Stimulated activated effector memory CD8-positive, alpha-beta T cell treated with anti-CD3 and anti-CD28 coated beads, Interleukin-12 subunit alpha, Interleukin-12 subunit beta, amount 100 ng/mL, for 72 hours (primary cell): ENCODE results near the gene CCDC149.

Experiments used
- ATAC-seq: fragments of 150-1000 bp; cut with Tn5 transposase; 2 replicates; pipeline ENCODE4 v1.10.0; 2021
- DNase-seq, 2 donors: peaks; one replicate each; pipeline ENCODE4 v3.0.0; 2021 to 2022; ENCODE audit warnings: low spot score in 2 of 2
- H3K27ac Mint-ChIP-seq: one replicate; pipeline ENCODE4 v1.8.0; 2022; ENCODE audit warnings: mild to moderate bottlenecking, mixed read lengths
- H3K36me3 Mint-ChIP-seq: one replicate; pipeline ENCODE4 v1.8.0; 2022; ENCODE audit warnings: mild to moderate bottlenecking, mixed read lengths
- H3K4me1 Mint-ChIP-seq: one replicate; pipeline ENCODE4 v1.8.0; 2022; ENCODE audit warnings: mixed read lengths
- H3K4me3 Mint-ChIP-seq: one replicate; pipeline ENCODE4 v1.8.0; 2022; ENCODE audit warnings: mild to moderate bottlenecking, mixed read lengths
- H3K9me3 Mint-ChIP-seq: one replicate; pipeline ENCODE4 v1.8.0; 2022; ENCODE audit warnings: mixed read lengths

Gene CCDC149

GRCh38 chr4:24912252-24913118 lies at the start of gene CCDC149:
CCDC149 (minus strand) TSS chr4:24913042; CDS start chr4:24912864, 178 bp downstream.
- no peaks in the 10 kb centered on the region for H3K36me3 Mint-ChIP-seq
- ATAC-seq (no peak), DNase-seq (no peak)
- no peak within 1 kb of the TSS for H3K27ac Mint-ChIP-seq
- H3K9me3 Mint-ChIP-seq = peaks cover 6% of the 10 kb centered on the region
- no peak within 1 kb of the TSS for H3K4me3 Mint-ChIP-seq
- no peaks in the 10 kb centered on the region for H3K4me1 Mint-ChIP-seq

- DNase-seq = no peak
- ATAC-seq = no peak
- Mint-ChIP-seq H3K9me3 (peaks cover 2% of the 10 kb centered on the region), H3K27ac (no peak overlapping the region), H3K36me3 (no peaks in the 10 kb centered on the region), H3K4me1 (no peaks in the 10 kb centered on the region), H3K4me3 (no peak overlapping the region)
These were observed 45.0 kb upstream of the CCDC149 start for GRCh38 chr4:24957886-24958285.

- no peaks in the 10 kb centered on the region for H3K4me1 Mint-ChIP-seq
These were observed 43.9 kb upstream of the CCDC149 start for GRCh38 chr4:24956763-24957162.

GRCh38 chr4:24956091-24956490 lies 43.2 kb upstream of the CCDC149 start:
- no peak for DNase-seq
- no peak overlapping the region for H3K4me3 Mint-ChIP-seq
- no peaks in the 10 kb centered on the region for H3K36me3 Mint-ChIP-seq
- ATAC-seq = no peak
- no peak overlapping the region for H3K27ac Mint-ChIP-seq
- peaks cover 2% of the 10 kb centered on the region for H3K9me3 Mint-ChIP-seq
- H3K4me1 Mint-ChIP-seq = no peaks in the 10 kb centered on the region

More at GRCh38 chr4:24956763-24957162, 43.9 kb upstream of the CCDC149 start:
- H3K36me3 Mint-ChIP-seq = no peaks in the 10 kb centered on the region
- no peak for ATAC-seq
- DNase-seq = no peak
- no peak overlapping the region for H3K4me3 Mint-ChIP-seq
- no peak overlapping the region for H3K27ac Mint-ChIP-seq
- peaks cover 2% of the 10 kb centered on the region for H3K9me3 Mint-ChIP-seq

GRCh38 chr4:24952667-24953066 lies 39.8 kb upstream of the CCDC149 start:
- no peaks in the 10 kb centered on the region for H3K36me3 Mint-ChIP-seq
- peaks cover 2% of the 10 kb centered on the region for H3K9me3 Mint-ChIP-seq

GRCh38 chr4:24949970-24950369 lies 37.1 kb upstream of the CCDC149 start:
- H3K4me1 Mint-ChIP-seq = no peaks in the 10 kb centered on the region
- H3K4me3 Mint-ChIP-seq = no peak overlapping the region
- ATAC-seq (no peak), DNase-seq (no peak)
- no peak overlapping the region for H3K27ac Mint-ChIP-seq
- H3K36me3 Mint-ChIP-seq = no peaks in the 10 kb centered on the region
- H3K9me3 Mint-ChIP-seq = peaks cover 2% of the 10 kb centered on the region

More at GRCh38 chr4:24952667-24953066, 39.8 kb upstream of the CCDC149 start:
- Mint-ChIP-seq H3K4me3 (no peak overlapping the region), H3K27ac (no peak overlapping the region), H3K4me1 (no peaks in the 10 kb centered on the region)
- no peak for ATAC-seq
- no peak for DNase-seq

- H3K4me3 Mint-ChIP-seq = no peak overlapping the region
- H3K27ac Mint-ChIP-seq = no peak overlapping the region
- H3K4me1 Mint-ChIP-seq = no peaks in the 10 kb centered on the region
- DNase-seq (no peak), ATAC-seq (no peak)
- H3K9me3 Mint-ChIP-seq = peaks cover 19% of the 10 kb centered on the region
- H3K36me3 Mint-ChIP-seq = no peaks in the 10 kb centered on the region
These were observed 25.1 kb upstream of the CCDC149 start for GRCh38 chr4:24937917-24938281.

- Mint-ChIP-seq H3K27ac (no peak overlapping the region), H3K36me3 (no peaks in the 10 kb centered on the region), H3K9me3 (peaks cover 19% of the 10 kb centered on the region), H3K4me3 (no peak overlapping the region), H3K4me1 (no peaks in the 10 kb centered on the region)
- ATAC-seq (no peak), DNase-seq (no peak)
These were observed 24.5 kb upstream of the CCDC149 start for GRCh38 chr4:24937176-24937916.

- no peak overlapping the region for H3K27ac Mint-ChIP-seq
- ATAC-seq (no peak), DNase-seq (no peak)
- no peaks in the 10 kb centered on the region for H3K4me1 Mint-ChIP-seq
- no peaks in the 10 kb centered on the region for H3K36me3 Mint-ChIP-seq
- H3K4me3 Mint-ChIP-seq = no peak overlapping the region
- H3K9me3 Mint-ChIP-seq = peaks cover 19% of the 10 kb centered on the region
These were observed 23.0 kb upstream of the CCDC149 start for GRCh38 chr4:24935856-24936255.

GRCh38 chr4:24934311-24934710 lies 21.5 kb upstream of the CCDC149 start:
- DNase-seq = no peak
- Mint-ChIP-seq H3K4me1 (no peaks in the 10 kb centered on the region), H3K4me3 (no peak overlapping the region), H3K36me3 (no peaks in the 10 kb centered on the region), H3K27ac (no peak overlapping the region), H3K9me3 (peaks cover 16% of the 10 kb centered on the region)
- no peak for ATAC-seq

GRCh38 chr4:24933684-24934275 lies 20.9 kb upstream of the CCDC149 start:
- Mint-ChIP-seq H3K4me3 (no peak overlapping the region), H3K36me3 (no peaks in the 10 kb centered on the region), H3K27ac (no peak overlapping the region), H3K4me1 (no peaks in the 10 kb centered on the region), H3K9me3 (peaks cover 16% of the 10 kb centered on the region)
- DNase-seq (no peak), ATAC-seq (no peak)

- ATAC-seq (no peak), DNase-seq (no peak)
- Mint-ChIP-seq H3K4me3 (no peak overlapping the region), H3K9me3 (peaks cover 12% of the 10 kb centered on the region), H3K4me1 (no peaks in the 10 kb centered on the region), H3K36me3 (no peaks in the 10 kb centered on the region), H3K27ac (no peak overlapping the region)
These were observed 19.8 kb upstream of the CCDC149 start for GRCh38 chr4:24932515-24933225.

GRCh38 chr4:24930151-24930550 lies 17.3 kb upstream of the CCDC149 start:
- Mint-ChIP-seq H3K27ac (no peak overlapping the region), H3K9me3 (peaks cover 6% of the 10 kb centered on the region), H3K4me1 (no peaks in the 10 kb centered on the region), H3K4me3 (no peak overlapping the region), H3K36me3 (no peaks in the 10 kb centered on the region)
- DNase-seq (no peak), ATAC-seq (no peak)

GRCh38 chr4:24928708-24929107 lies 15.9 kb upstream of the CCDC149 start:
- DNase-seq (no peak), ATAC-seq (no peak)
- H3K9me3 Mint-ChIP-seq = no peaks in the 10 kb centered on the region
- no peaks in the 10 kb centered on the region for H3K36me3 Mint-ChIP-seq
- H3K4me3 Mint-ChIP-seq = no peak overlapping the region
- no peak overlapping the region for H3K27ac Mint-ChIP-seq
- no peaks in the 10 kb centered on the region for H3K4me1 Mint-ChIP-seq

GRCh38 chr4:24927049-24927448 lies 14.2 kb upstream of the CCDC149 start:
- Mint-ChIP-seq H3K4me3 (no peak overlapping the region), H3K9me3 (no peaks in the 10 kb centered on the region), H3K27ac (no peak overlapping the region), H3K4me1 (no peaks in the 10 kb centered on the region), H3K36me3 (no peaks in the 10 kb centered on the region)
- no peak for DNase-seq
- ATAC-seq = no peak
